H1 (cell line): Measurements from ENCODE around the gene LDLRAD4.

Source experiments
- CHD2 ChIP-seq: IDR thresholded peaks from 2 replicates; pipeline ENCODE4 v1.6.1; 2012; ENCODE audit warnings: low read length, improper control_type of control experiment
- POLR2A ChIP-seq, 2 experiments: IDR thresholded peaks; 1 replicate in 1 of 2; 2 replicates in 1 of 2; pipeline ENCODE4 v1.6.1; 2011; ENCODE audit warnings: low read depth in 2 of 2, low read length in 2 of 2, mild to moderate bottlenecking in 2 of 2; ENCODE audit errors: control extremely low read depth in 1 of 2

DNA sequence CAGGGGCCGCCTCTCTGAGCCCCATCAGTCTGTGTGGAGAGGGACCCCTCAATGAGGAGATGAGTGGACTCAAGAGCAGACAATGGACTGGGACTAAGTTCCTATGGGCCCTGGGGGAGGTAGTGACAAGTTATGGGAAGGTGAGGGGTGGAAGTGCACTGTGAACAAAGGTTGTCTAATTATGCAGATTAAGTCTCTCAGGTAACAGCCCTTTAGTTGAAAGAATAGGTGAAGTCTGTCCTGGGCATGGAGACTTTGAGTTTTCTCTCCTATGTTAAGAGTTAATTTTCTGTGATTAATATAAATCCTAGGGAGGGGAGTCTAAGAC lies 264.0 kb downstream of the LDLRAD4 start:
- TF ChIP-seq CHD2 (no peak), POLR2A (IDR thresholded peaks at IDR 0.05; ENCODE audit: control extremely low read depth in 1 of 2, low read depth in 2 of 2, low read length in 2 of 2) (no peak)
